ENCODE measurements around the gene IFNAR1.
A peak's percentile ranks its signal among the peaks of the same experiment; 100 is the strongest.

The IFNAR1 gene

GRCh38 chr21:33325222-33326067 lies 675 bp downstream of the IFNAR1 start:
- H3K36me3 ChIP-seq (ENCODE audit: insufficient read depth, low read length): no peaks in the 10 kb centered on the region
- peak overlapping the region; percentile 81 for H3K9ac ChIP-seq (ENCODE audit: low read depth, low read length)
- H3K27me3 ChIP-seq (ENCODE audit: insufficient read depth, low read length): no peaks in the 10 kb centered on the region
- H3K4me1 ChIP-seq (ENCODE audit: insufficient read depth, low read length): peaks cover 5% of the 10 kb centered on the region; the same call in 1 of the 2 replicates
- H3K27ac ChIP-seq (ENCODE audit: low read depth, low read length): peak overlapping the region; percentile 17; the same call in 1 of the 2 replicates
- H3K4me3 ChIP-seq (ENCODE audit: low read length): peak overlapping the region; percentile 86
- no peaks in the 10 kb centered on the region for H3K9me3 ChIP-seq (ENCODE audit: insufficient read depth, low read depth, low read length)
- WGBS: 2% methylated on average over 28 of the region's 28 CpGs

DNA sequence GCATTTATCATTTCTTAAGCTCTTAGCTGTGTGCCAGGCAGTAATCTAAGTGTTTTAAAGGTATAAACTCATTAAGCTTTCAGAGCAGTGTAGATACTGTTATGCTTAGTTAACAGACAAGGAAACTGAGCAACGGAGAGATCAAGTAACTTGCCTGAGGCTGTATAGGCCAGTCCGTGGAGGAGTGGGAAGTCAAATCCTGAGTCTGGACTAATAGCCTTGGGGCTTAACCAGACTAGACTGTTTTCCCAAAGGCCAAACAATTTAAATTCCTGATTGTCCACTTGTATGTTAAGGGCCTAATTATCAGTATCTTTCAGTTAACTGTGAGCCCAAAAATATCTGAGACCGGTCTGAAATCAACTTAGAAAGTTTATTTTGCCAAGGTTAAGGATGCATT lies 2.6 kb downstream of the IFNAR1 start:
- H3K27me3 ChIP-seq (ENCODE audit: insufficient read depth, low read length): no peaks in the 10 kb centered on the region
- 89% methylated on average over 3 of the region's 3 CpGs for WGBS
- no peak overlapping the region for H3K4me3 ChIP-seq (ENCODE audit: low read length)
- H3K9ac ChIP-seq (ENCODE audit: low read depth, low read length): no peak overlapping the region
- peaks cover 18% of the 10 kb centered on the region; the same call in 1 of the 2 replicates for H3K36me3 ChIP-seq (ENCODE audit: insufficient read depth, low read length)
- H3K4me1 ChIP-seq (ENCODE audit: insufficient read depth, low read length): peaks cover 5% of the 10 kb centered on the region; the same call in 1 of the 2 replicates
- H3K27ac ChIP-seq (ENCODE audit: low read depth, low read length): no peak overlapping the region
- peaks cover 9% of the 10 kb centered on the region; the same call in 1 of the 2 replicates for H3K9me3 ChIP-seq (ENCODE audit: insufficient read depth, low read depth, low read length)

GRCh38 chr21:33327792-33328433 lies 3.1 kb downstream of the IFNAR1 start:
- H3K27me3 ChIP-seq (ENCODE audit: insufficient read depth, low read length): no peaks in the 10 kb centered on the region
- no peak overlapping the region for H3K9ac ChIP-seq (ENCODE audit: low read depth, low read length)
- no peak overlapping the region for H3K4me3 ChIP-seq (ENCODE audit: low read length)
- WGBS: 95% methylated on average over 7 of the region's 7 CpGs
- peaks cover 18% of the 10 kb centered on the region; the same call in 1 of the 2 replicates for H3K36me3 ChIP-seq (ENCODE audit: insufficient read depth, low read length)
- no peak overlapping the region for H3K27ac ChIP-seq (ENCODE audit: low read depth, low read length)
- H3K4me1 ChIP-seq (ENCODE audit: insufficient read depth, low read length): peaks cover 5% of the 10 kb centered on the region; the same call in 1 of the 2 replicates
- peaks cover 13% of the 10 kb centered on the region; the same call in 1 of the 2 replicates for H3K9me3 ChIP-seq (ENCODE audit: insufficient read depth, low read depth, low read length)

DNA sequence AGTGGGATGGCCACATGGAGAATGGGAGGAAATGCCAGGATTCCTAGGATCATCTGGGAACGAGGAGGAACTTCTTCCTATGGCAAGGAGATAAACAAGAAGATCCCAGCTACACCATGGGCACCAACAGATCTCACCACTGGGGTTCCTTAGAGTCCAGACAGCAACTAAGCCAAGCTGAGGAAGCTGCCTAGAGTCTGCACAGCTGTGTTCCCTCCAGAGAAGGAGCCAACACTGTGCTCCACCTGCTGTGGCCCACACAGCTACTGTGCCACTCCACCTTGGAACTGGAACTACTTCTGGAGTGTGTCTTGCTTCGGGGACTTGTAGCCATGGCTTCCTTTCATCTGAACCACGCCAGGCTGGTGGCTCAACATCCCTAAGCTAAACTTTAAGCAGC lies 6.0 kb downstream of the IFNAR1 start:
- Histone ChIP-seq H3K9ac (ENCODE audit: low read depth, low read length) (no peak overlapping the region), H3K9me3 (ENCODE audit: insufficient read depth, low read depth, low read length) (peaks cover 18% of the 10 kb centered on the region; the same call in 1 of the 2 replicates), H3K27me3 (ENCODE audit: insufficient read depth, low read length) (no peaks in the 10 kb centered on the region), H3K36me3 (ENCODE audit: insufficient read depth, low read length) (peaks cover 23% of the 10 kb centered on the region), H3K27ac (ENCODE audit: low read depth, low read length) (no peak overlapping the region), H3K4me1 (ENCODE audit: insufficient read depth, low read length) (peaks cover 3% of the 10 kb centered on the region; the same call in 1 of the 2 replicates), H3K4me3 (ENCODE audit: low read length) (no peak overlapping the region)
- 92% methylated on average over 3 of the region's 3 CpGs for WGBS

- H3K9me3 ChIP-seq (ENCODE audit: insufficient read depth, low read depth, low read length): peaks cover 18% of the 10 kb centered on the region; the same call in 1 of the 2 replicates
- H3K4me1 ChIP-seq (ENCODE audit: insufficient read depth, low read length): no peaks in the 10 kb centered on the region
- H3K9ac ChIP-seq (ENCODE audit: low read depth, low read length): no peak overlapping the region
- WGBS: 88% methylated on average over 1 of the region's 1 CpG
- peaks cover 30% of the 10 kb centered on the region for H3K36me3 ChIP-seq (ENCODE audit: insufficient read depth, low read length)
- H3K27me3 ChIP-seq (ENCODE audit: insufficient read depth, low read length): no peaks in the 10 kb centered on the region
- H3K27ac ChIP-seq (ENCODE audit: low read depth, low read length): no peak overlapping the region
- no peak overlapping the region for H3K4me3 ChIP-seq (ENCODE audit: low read length)
These were observed 7.4 kb downstream of the IFNAR1 start for GRCh38 chr21:33332143-33332542.

DNA sequence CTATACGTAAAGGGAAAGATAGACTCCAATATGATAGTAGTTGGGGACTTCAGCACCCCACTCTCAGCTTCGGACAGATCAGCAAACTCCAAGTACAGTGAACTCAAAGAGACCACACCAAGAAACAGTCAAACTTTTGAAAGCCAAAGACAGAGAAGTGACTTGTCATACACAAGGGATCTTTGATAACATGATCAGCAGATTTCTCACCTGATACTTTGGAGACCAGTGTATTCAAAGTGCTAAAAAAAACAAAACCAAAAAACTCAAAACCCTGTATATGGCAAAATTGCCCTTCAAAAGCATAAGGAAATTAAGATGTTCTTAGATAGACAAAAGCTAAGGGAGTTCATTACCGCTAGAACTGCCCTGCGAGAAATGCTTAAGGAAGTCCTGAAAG lies 9.4 kb downstream of the IFNAR1 start:
- Histone ChIP-seq H3K9ac (ENCODE audit: low read depth, low read length) (no peak overlapping the region), H3K9me3 (ENCODE audit: insufficient read depth, low read depth, low read length) (peaks cover 18% of the 10 kb centered on the region; the same call in 1 of the 2 replicates), H3K36me3 (ENCODE audit: insufficient read depth, low read length) (peaks cover 38% of the 10 kb centered on the region), H3K27ac (ENCODE audit: low read depth, low read length) (no peak overlapping the region), H3K4me1 (ENCODE audit: insufficient read depth, low read length) (no peaks in the 10 kb centered on the region), H3K27me3 (ENCODE audit: insufficient read depth, low read length) (no peaks in the 10 kb centered on the region), H3K4me3 (ENCODE audit: low read length) (no peak overlapping the region)
- 79% methylated on average over 3 of the region's 4 CpGs for WGBS

DNA sequence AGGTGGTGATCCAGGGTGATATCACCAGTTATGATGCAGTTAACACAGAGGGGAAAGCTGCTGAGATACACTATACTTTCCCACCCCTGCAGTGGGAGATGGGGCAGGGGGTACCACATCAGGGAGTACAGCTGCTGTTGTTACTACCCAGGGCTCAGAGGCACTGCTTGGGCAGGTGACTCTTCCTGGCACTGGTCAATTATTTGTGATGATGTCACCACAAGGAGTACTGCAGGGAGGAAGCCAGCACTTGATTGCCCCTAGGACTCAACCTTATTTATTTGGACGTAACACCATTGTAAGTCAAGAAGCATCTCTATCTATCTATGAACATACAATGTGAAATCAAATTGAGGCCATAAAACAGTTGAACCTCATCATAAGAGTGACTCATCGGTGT lies 10.1 kb downstream of the IFNAR1 start:
- H3K27ac ChIP-seq (ENCODE audit: low read depth, low read length): no peak overlapping the region
- H3K4me1 ChIP-seq (ENCODE audit: insufficient read depth, low read length): no peaks in the 10 kb centered on the region
- 100% methylated on average over 2 of the region's 2 CpGs for WGBS
- H3K36me3 ChIP-seq (ENCODE audit: insufficient read depth, low read length): peaks cover 38% of the 10 kb centered on the region
- H3K9me3 ChIP-seq (ENCODE audit: insufficient read depth, low read depth, low read length): peaks cover 18% of the 10 kb centered on the region; the same call in 1 of the 2 replicates
- H3K9ac ChIP-seq (ENCODE audit: low read depth, low read length): no peak overlapping the region
- H3K4me3 ChIP-seq (ENCODE audit: low read length): no peak overlapping the region
- no peaks in the 10 kb centered on the region for H3K27me3 ChIP-seq (ENCODE audit: insufficient read depth, low read length)

DNA sequence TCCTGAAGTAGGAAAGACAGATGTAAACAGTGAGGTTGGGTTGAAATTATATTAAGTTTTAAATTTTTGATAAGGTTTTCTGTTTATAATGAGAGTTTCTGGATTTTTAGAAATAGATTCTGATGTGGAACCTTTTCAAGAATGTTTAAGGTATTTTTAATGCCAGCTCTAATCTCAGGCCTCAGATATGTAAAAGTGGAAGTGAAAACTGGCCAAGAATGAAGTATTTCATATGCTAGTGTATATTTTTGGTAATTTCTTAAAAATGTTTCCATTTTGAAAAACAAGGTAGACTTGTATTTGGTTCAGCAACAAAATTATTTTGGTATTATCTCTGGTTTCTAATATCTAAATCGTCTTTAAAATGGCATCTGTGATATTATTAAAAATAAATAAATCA lies 14.4 kb downstream of the IFNAR1 start:
- no peak overlapping the region for H3K4me3 ChIP-seq (ENCODE audit: low read length)
- H3K9ac ChIP-seq (ENCODE audit: low read depth, low read length): no peak overlapping the region
- H3K4me1 ChIP-seq (ENCODE audit: insufficient read depth, low read length): no peaks in the 10 kb centered on the region
- H3K27ac ChIP-seq (ENCODE audit: low read depth, low read length): no peak overlapping the region
- no peaks in the 10 kb centered on the region for H3K27me3 ChIP-seq (ENCODE audit: insufficient read depth, low read length)
- H3K36me3 ChIP-seq (ENCODE audit: insufficient read depth, low read length): peaks cover 42% of the 10 kb centered on the region
- no peaks in the 10 kb centered on the region for H3K9me3 ChIP-seq (ENCODE audit: insufficient read depth, low read depth, low read length)
- no CpG with 5 or more reads among the region's 1 CpG for WGBS

DNA sequence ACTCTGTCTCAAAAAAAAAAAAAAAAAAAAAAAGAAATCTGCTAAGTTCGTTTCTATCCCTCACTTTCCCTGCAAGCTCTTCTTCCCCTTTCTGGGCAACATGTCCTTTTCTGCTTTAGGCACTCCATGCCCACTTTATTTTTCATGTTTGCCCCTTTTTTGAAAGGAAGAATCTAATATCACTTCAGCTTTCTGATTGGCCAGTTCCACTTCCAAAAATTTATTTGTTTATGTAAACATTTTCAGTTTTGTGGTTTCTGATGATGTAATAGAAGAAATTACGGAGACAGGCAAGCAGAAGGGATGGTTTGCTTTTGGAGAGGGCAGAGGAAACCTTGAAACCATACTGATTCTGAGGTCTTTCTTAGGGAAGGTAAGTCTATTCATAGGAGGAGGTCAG lies 15.1 kb downstream of the IFNAR1 start:
- no peak overlapping the region for H3K9ac ChIP-seq (ENCODE audit: low read depth, low read length)
- H3K4me3 ChIP-seq (ENCODE audit: low read length): no peak overlapping the region
- H3K27me3 ChIP-seq (ENCODE audit: insufficient read depth, low read length): no peaks in the 10 kb centered on the region
- no peaks in the 10 kb centered on the region for H3K9me3 ChIP-seq (ENCODE audit: insufficient read depth, low read depth, low read length)
- WGBS: 88% methylated on average over 2 of the region's 2 CpGs
- no peaks in the 10 kb centered on the region for H3K4me1 ChIP-seq (ENCODE audit: insufficient read depth, low read length)
- no peak overlapping the region for H3K27ac ChIP-seq (ENCODE audit: low read depth, low read length)
- H3K36me3 ChIP-seq (ENCODE audit: insufficient read depth, low read length): peaks cover 47% of the 10 kb centered on the region

DNA sequence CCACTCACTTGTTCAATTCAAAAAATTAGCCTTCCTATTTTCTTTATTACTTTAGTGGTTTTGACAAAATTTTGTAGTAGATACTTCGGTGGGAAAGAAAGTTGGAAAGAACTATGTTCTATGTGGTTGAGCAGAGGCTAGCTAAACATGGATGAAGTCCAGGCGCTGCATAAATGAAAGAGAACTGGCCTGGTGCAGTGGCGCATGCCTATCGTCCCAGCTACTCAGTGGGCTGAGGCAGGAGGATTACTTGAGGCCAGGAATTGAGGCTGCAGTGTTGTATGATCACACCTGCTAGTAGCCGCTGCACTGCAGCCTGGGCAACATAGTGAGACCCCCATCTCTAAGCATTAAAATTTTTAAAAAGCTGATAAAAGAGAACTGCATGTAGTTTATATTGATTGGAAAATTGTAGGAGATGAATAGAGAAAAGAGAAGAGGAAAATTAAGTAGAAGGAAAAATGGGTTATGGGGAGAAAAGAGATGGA lies 21.0 kb downstream of the IFNAR1 start:
- Histone ChIP-seq H3K27ac (ENCODE audit: low read depth, low read length) (no peak overlapping the region), H3K9me3 (ENCODE audit: insufficient read depth, low read depth, low read length) (no peaks in the 10 kb centered on the region), H3K9ac (ENCODE audit: low read depth, low read length) (no peak overlapping the region), H3K36me3 (ENCODE audit: insufficient read depth, low read length) (peaks cover 54% of the 10 kb centered on the region), H3K4me3 (ENCODE audit: low read length) (no peak overlapping the region), H3K4me1 (ENCODE audit: insufficient read depth, low read length) (no peaks in the 10 kb centered on the region), H3K27me3 (ENCODE audit: insufficient read depth, low read length) (no peaks in the 10 kb centered on the region)
- whole genome bisulfite sequencing: 98% methylated on average over 5 of the region's 5 CpGs

DNA sequence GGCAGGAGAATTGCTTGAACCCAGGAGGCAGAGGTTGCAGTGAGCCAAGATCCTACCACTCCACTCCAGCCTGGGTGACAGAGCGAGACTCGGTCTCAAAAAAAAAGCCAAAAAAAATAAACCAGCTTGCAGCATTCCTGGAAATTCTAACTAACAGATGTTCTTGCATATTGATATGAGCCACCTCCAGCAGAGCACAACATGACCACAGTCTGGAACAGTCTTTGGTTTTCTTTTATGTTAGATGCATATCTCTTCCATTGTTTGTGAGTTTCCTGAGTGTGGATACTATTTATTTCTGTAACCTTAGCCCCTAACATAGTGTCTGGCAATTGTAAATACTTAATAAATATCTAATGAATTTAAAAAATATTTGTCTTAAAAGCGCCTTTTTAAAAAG lies 23.9 kb downstream of the IFNAR1 start:
- no peak overlapping the region for H3K9ac ChIP-seq (ENCODE audit: low read depth, low read length)
- H3K9me3 ChIP-seq (ENCODE audit: insufficient read depth, low read depth, low read length): no peaks in the 10 kb centered on the region
- H3K4me3 ChIP-seq (ENCODE audit: low read length): no peak overlapping the region
- peaks cover 50% of the 10 kb centered on the region for H3K36me3 ChIP-seq (ENCODE audit: insufficient read depth, low read length)
- no peaks in the 10 kb centered on the region for H3K4me1 ChIP-seq (ENCODE audit: insufficient read depth, low read length)
- no peaks in the 10 kb centered on the region for H3K27me3 ChIP-seq (ENCODE audit: insufficient read depth, low read length)
- 96% methylated on average over 2 of the region's 3 CpGs for WGBS
- H3K27ac ChIP-seq (ENCODE audit: low read depth, low read length): no peak overlapping the region
